PC-3 (cell line): ENCODE data around the gene MARF1. TPM values are rescaled to one million over a fixed set of nuclear protein-coding genes. Genes with fewer than 3 reads are reported as not detected.
"Not testable (repeated sequence)": the region's sequence is repeated elsewhere in the genome, so short reads cannot be mapped to it uniquely, and the experiment has no call there.

Experiments
- ATAC-seq: fragments of 200-7000 bp; cut with Tn5 transposase; 2 replicates; pipeline ENCODE4 v1.9.1; 2020; ENCODE audit warnings: mild to moderate bottlenecking, moderate library complexity
- BruUV-seq: library from RNA; stranded (reverse); fragments of 400-500 nt; replicated peaks from 2 replicates; lab custom pipeline; 2021; lab: Mats Ljungman, UMichigan
- CTCF ChIA-PET: fragments of 300-600 bp; sonication (Branson Sonifier 250); formaldehyde crosslinking; loops from one replicate; lab custom pipeline; 2022; ENCODE audit warnings: antibody characterized with exemption; lab: Charles Lee
- POLR2A ChIA-PET: fragments of 300-600 bp; sonication (Branson Sonifier 250); formaldehyde crosslinking; loops from one replicate; lab custom pipeline; 2022; ENCODE audit warnings: antibody characterized with exemption; ENCODE audit not compliant: unreplicated experiment; lab: Charles Lee
- DNase-seq: peaks from one replicate; pipeline ENCODE4 v3.0.0-alpha.2; 2015
- H2AFZ ChIP-seq: fragments of 300-600 bp; sonication (generic); 2 replicates; pipeline ENCODE4 v1.6.0; 2016; ENCODE audit warnings: antibody characterized with exemption, low read length
- H3F3A ChIP-seq: fragments of 300-600 bp; sonication (generic); one replicate; pipeline ENCODE4 v1.6.0; 2017; ENCODE audit warnings: antibody characterized with exemption, low read length, control low read depth, mild to moderate bottlenecking; ENCODE audit not compliant: unreplicated experiment
- H3K27ac ChIP-seq: fragments of 300-600 bp; sonication (generic); 2 replicates; pipeline ENCODE4 v1.5.1; 2016; ENCODE audit warnings: mild to moderate bottlenecking, low read length
- H3K27me3 ChIP-seq: fragments of 300-600 bp; sonication (generic); 2 replicates; pipeline ENCODE4 v1.6.1; 2016; ENCODE audit warnings: low read length, mixed read lengths
- H3K36me3 ChIP-seq: fragments of 300-600 bp; sonication (generic); 2 replicates; pipeline ENCODE4 v1.6.1; 2016; ENCODE audit warnings: low read depth, mixed run types, low read length, mixed read lengths
- H3K4me1 ChIP-seq: fragments of 300-600 bp; sonication (generic); 2 replicates; pipeline ENCODE4 v1.5.1; 2016; ENCODE audit warnings: low read length; ENCODE audit not compliant: insufficient read depth
- H3K4me2 ChIP-seq: fragments of 300-600 bp; sonication (generic); 2 replicates; pipeline ENCODE4 v1.6.0; 2016; ENCODE audit warnings: low read length
- H3K4me3 ChIP-seq: fragments of 300-600 bp; sonication (generic); 2 replicates; pipeline ENCODE4 v1.5.1; 2016; ENCODE audit warnings: mild to moderate bottlenecking, low read length, mixed read lengths
- H3K79me2 ChIP-seq: fragments of 300-600 bp; sonication (generic); 2 replicates; pipeline ENCODE4 v1.6.1; 2017; ENCODE audit warnings: low read length, mixed read lengths
- H3K9ac ChIP-seq: fragments of 300-600 bp; sonication (generic); 2 replicates; pipeline ENCODE4 v1.6.0; 2016; ENCODE audit warnings: mild to moderate bottlenecking, low read length
- H3K9me2 ChIP-seq: fragments of 300-600 bp; sonication (generic); replicated peaks from 2 replicates; pipeline ENCODE4 v1.6.1; 2016; ENCODE audit warnings: mixed run types, low read length, mixed read lengths
- H3K9me3 ChIP-seq: fragments of 300-600 bp; sonication (generic); 2 replicates; pipeline ENCODE4 v1.6.1; 2016; ENCODE audit warnings: low read length, mixed read lengths
- H4K20me1 ChIP-seq: fragments of 300-600 bp; sonication (generic); 2 replicates; pipeline ENCODE4 v1.6.1; 2016; ENCODE audit warnings: low read length, mixed read lengths
- CTCF ChIP-seq: fragments of 300-600 bp; sonication (generic); conservative IDR thresholded peaks from 2 replicates; pipeline ENCODE4 v1.5.1; 2017; ENCODE audit warnings: antibody characterized with exemption, low read depth, mild to moderate bottlenecking, low read length
- EZH2 ChIP-seq: fragments of 300-600 bp; sonication (generic); IDR thresholded peaks from one replicate; pipeline ENCODE4 v1.6.1; 2017; ENCODE audit warnings: antibody characterized with exemption, mild to moderate bottlenecking, low read length; ENCODE audit not compliant: unreplicated experiment
- EZH2phosphoT487 ChIP-seq: fragments of 300-600 bp; sonication (generic); IDR thresholded peaks from 2 replicates; pipeline ENCODE4 v1.6.1; 2018; ENCODE audit warnings: mild to moderate bottlenecking, antibody characterized with exemption, low read length, borderline replicate concordance
- intact Hi-C: fragments of 100-400 bp; cut with micrococcal nuclease; formaldehyde crosslinking; loops from 2 replicates; pipeline ENCODE4 v1.9.0; 2023
- total RNA-seq: library from RNA; depleted of rRNA; stranded (reverse); fragments of >200 nt; gene quantifications from 2 replicates; pipeline ENCODE4 v1.2.3, GENCODE V29; 2014

The MARF1 gene
- total RNA-seq, 1 experiment from 2014 or later = 6.7 TPM

DNA sequence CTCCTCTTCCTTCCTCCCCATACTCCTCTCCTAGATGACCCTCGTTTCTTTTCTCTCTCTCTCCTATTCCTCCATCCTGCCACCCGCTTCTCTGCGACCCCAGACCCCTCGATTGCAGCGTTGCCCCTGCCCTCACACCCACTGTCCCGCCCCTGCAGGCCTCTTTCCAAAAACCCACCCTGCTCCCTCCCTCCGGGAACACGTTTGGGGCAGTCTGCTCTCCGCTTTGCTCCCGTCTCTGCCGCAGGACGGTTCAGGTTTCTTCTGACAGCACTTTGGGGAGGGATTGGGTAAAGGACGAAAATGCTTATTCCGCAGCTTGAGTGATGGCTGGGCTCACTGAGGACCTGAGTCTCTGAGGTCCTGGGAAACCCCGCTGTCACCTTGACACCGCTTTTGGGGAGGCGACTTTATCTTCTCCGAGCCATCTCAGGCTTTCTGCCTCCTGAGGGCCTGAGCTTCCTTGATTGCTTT is 7.8 kb upstream of the MARF1 start:
- peak overlapping the region; percentile 90 for H2AFZ ChIP-seq
- DNase-seq = peak; percentile 21
- intact Hi-C loops = no loop called here
- no peaks in the 10 kb centered on the region for H3K9me3 ChIP-seq
- ChIA-PET POLR2A (no interaction called here), CTCF (no interaction called here)
- H4K20me1 ChIP-seq = no peaks in the 10 kb centered on the region
- H3K4me3 ChIP-seq = peak overlapping the region; percentile 97
- H3K9me2 ChIP-seq = no peaks in the 10 kb centered on the region
- TSS peak; percentile 57 for BruUV-seq
- 0 out of 2 replicates have a peak overlapping the region, but pooled peaks have one; percentile 18 for H3K27ac ChIP-seq
- ATAC-seq = peak; percentile 39
- no peaks in the 10 kb centered on the region for H3K27me3 ChIP-seq
- H3K4me2 ChIP-seq = peak overlapping the region; percentile 97
- TF ChIP-seq EZH2 = no peak
- no peak for TF ChIP-seq EZH2phosphoT487
- peak overlapping the region; percentile 86 for H3K9ac ChIP-seq
- H3K4me1 ChIP-seq = peaks cover 6% of the 10 kb centered on the region; the same call in 1 of the 2 replicates
- H3K36me3 ChIP-seq = no peaks in the 10 kb centered on the region
- no peaks in the 10 kb centered on the region for H3F3A ChIP-seq
- peaks cover 51% of the 10 kb centered on the region for H3K79me2 ChIP-seq

DNA sequence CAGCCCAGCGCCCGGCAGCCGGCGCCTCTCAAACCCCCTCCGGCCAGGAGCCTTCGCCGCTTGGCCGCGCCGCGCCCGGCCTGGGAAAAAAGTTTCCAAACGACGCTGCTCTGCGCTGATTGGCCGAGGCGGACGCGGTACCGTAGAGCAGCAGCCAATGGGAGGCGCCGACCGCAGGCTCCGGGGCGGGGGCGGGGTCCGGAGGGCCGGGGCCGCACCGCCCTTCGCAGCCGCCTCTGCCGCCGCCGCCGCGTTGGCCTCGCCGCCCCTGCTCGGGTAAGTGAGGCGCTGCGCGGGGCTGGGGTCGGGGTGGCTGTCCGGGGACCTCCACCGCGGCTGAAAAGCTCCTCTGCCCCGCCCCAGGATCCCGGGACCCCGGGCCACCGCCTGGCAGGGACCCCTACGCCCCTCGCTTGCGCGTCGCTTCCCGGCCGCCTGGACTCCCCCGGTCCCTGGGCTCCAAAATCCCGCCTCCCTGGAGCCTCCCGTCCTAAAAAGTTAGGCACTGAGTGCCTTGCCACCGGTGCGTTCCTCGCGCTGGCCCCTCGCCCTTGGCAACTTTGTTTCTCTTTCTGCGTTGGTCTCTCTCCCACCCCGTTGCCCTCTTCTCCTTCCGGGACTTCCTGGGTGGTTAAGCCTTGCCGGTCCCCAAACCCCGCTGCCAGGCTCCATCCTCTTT is 7.2 kb upstream of the MARF1 start, which contains the start of gene NDE1:
TSS of gene NDE1 (plus strand) at position 227 of the 679 bp plus-strand sequence. CDS start 14,534 bp downstream, outside the sequence.
- Histone ChIP-seq H3K36me3 (no peaks in the 10 kb centered on the region), H3K27ac (0 out of 2 replicates have a peak within 1 kb of the TSS, but pooled peaks have one; percentile 18), H3K4me3 (peak within 1 kb of the TSS; percentile 97), H2AFZ (peak within 1 kb of the TSS; percentile 93), H3K9me3 (no peaks in the 10 kb centered on the region), H4K20me1 (no peaks in the 10 kb centered on the region), H3K79me2 (peaks cover 49% of the 10 kb centered on the region), H3K4me1 (peaks cover 9% of the 10 kb centered on the region; the same call in 1 of the 2 replicates), H3K9me2 (no peaks in the 10 kb centered on the region), H3K9ac (peak within 1 kb of the TSS; percentile 86), H3F3A (no peaks in the 10 kb centered on the region), H3K27me3 (no peaks in the 10 kb centered on the region), H3K4me2 (peak within 1 kb of the TSS; percentile 97)
- intact Hi-C loops = no loop called here
- ChIA-PET CTCF (no interaction called here), POLR2A (interaction anchor here (0.6 kb wide), 1 partner anchor 36 kb away, joined by 9 read pairs; no protein-coding TSS in a partner anchor)
- no peak for TF ChIP-seq EZH2phosphoT487
- TF ChIP-seq EZH2 = no peak
- no peak for TF ChIP-seq CTCF
- ATAC-seq (peak; percentile 93), DNase-seq (peak; percentile 85)
- no TSS peak for BruUV-seq

DNA sequence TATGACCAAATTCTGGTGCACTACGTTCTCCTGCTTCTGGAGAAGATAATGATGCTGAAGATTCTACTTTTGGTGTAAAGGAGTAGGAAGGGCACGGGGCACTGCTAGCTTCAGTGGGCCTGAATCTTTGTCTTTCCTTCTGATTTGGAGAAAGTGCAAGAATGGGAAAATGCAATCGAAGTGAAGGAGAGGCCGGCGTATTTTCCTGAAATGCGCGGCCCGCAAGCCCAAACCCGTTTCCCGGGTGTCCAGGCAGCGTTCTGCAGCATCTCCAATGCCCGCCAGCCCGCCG is 6.7 kb upstream of the MARF1 start:
- Histone ChIP-seq H3K9ac (peak overlapping the region; percentile 58), H3K9me2 (no peaks in the 10 kb centered on the region), H3F3A (peaks cover 2% of the 10 kb centered on the region), H3K9me3 (no peaks in the 10 kb centered on the region), H3K27ac (no peak overlapping the region), H2AFZ (peak overlapping the region; percentile 93), H3K4me1 (peaks cover 12% of the 10 kb centered on the region), H3K79me2 (peaks cover 44% of the 10 kb centered on the region), H3K36me3 (no peaks in the 10 kb centered on the region), H3K4me3 (peak overlapping the region; percentile 97), H4K20me1 (no peaks in the 10 kb centered on the region), H3K4me2 (peak overlapping the region; percentile 97), H3K27me3 (no peaks in the 10 kb centered on the region)
- ChIA-PET CTCF (no interaction called here), POLR2A (interaction anchor here (0.6 kb wide), 1 partner anchor 37 kb away, joined by 9 read pairs; no protein-coding TSS in a partner anchor)
- TF ChIP-seq EZH2 (no peak), CTCF (no peak), EZH2phosphoT487 (no peak)
- no peak for ATAC-seq
- DNase-seq = no peak
- intact Hi-C loops = no loop called here
- BruUV-seq = no TSS peak

DNA sequence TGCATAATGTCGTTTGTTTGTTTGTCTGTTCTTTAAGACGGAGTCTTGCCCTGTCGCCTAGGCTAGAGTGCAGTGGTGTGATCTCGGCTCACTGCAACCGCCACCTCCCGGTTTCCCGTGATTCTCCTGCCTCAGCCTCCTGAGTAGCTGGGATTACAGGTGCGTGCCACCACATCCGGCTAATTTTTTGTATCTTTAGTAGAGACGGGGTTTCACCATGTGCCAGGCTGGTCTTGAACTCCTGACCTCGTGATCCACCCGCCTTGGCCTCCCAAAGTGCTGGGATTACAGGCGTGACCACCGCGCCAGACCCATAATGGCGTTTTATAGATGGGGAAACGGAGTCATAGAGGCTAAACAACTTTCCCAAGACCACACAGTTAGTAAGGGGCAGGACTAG is 6.4 kb upstream of the MARF1 start:
- CTCF ChIA-PET = not testable (repeated sequence)

More for the DNA sequence above, 6.4 kb upstream of the MARF1 start:
- DNase-seq, H3F3A ChIP-seq, H4K20me1 ChIP-seq, POLR2A ChIA-PET, H3K27ac ChIP-seq, H3K36me3 ChIP-seq, H3K9me2 ChIP-seq, H3K27me3 ChIP-seq, H3K9me3 ChIP-seq, intact Hi-C loops, ATAC-seq: not testable (repeated sequence)
- peaks cover 40% of the 10 kb centered on the region for H3K79me2 ChIP-seq
- H3K4me3 ChIP-seq = peak overlapping the region; percentile 97
- peaks cover 16% of the 10 kb centered on the region for H3K4me1 ChIP-seq
- peak overlapping the region; percentile 93 for H2AFZ ChIP-seq
- H3K9ac ChIP-seq = peak overlapping the region; percentile 58
- TSS peak; percentile 40 for BruUV-seq
- peak overlapping the region; percentile 97 for H3K4me2 ChIP-seq
